ENCODE measurements around the gene TIGD1. TPM values are rescaled to one million over a fixed set of nuclear protein-coding genes. Genes with fewer than 3 reads are reported as not detected.
A peak's percentile ranks its signal among the peaks of the same experiment; 100 is the strongest.

The TIGD1 gene
- total and polyA plus RNA-seq, 3 donors from 2014 or later, result 6.8 to 9.4 (median 9.2) TPM

GRCh38 chr2:232502911-232503808 is 47.2 kb downstream of the TIGD1 start:
- Histone ChIP-seq H3K27ac (peak overlapping the region in 1 of 2 donors; percentile 73), H3K27me3 (no peaks in the 10 kb centered on the region), H3K9me3 (no peaks in the 10 kb centered on the region), H3K4me3 (peak overlapping the region; percentile 56 to 66), H3K36me3 (ENCODE audit: low read depth, missing control alignments) (no peaks in the 10 kb centered on the region), H3K4me1 (peaks cover 22% of the 10 kb centered on the region)
- peak; percentile 60 for DNase-seq
- no peak for TF ChIP-seq POLR2A (IDR thresholded peaks at IDR 0.05)
- no peak for TF ChIP-seq CTCF (IDR thresholded peaks at IDR 0.05)
- 1 to 3% methylated on average over 7 to 74 of the region's 75 CpGs for WGBS, 2 donors
- intact Hi-C loops (cut with DNase I; ENCODE audit: low total_unique reads), result no loop called here

GRCh38 chr2:232502511-232502910 is 47.8 kb downstream of the TIGD1 start:
- Histone ChIP-seq H3K4me3 (peak overlapping the region; percentile 56 to 66), H3K27me3 (no peaks in the 10 kb centered on the region), H3K9me3 (no peaks in the 10 kb centered on the region), H3K4me1 (peaks cover 22% of the 10 kb centered on the region), H3K27ac (no peak overlapping the region), H3K36me3 (ENCODE audit: low read depth, missing control alignments) (no peaks in the 10 kb centered on the region)
- TF ChIP-seq POLR2A (IDR thresholded peaks at IDR 0.05) (no peak), CTCF (IDR thresholded peaks at IDR 0.05) (no peak)
- intact Hi-C loops (cut with DNase I; ENCODE audit: low total_unique reads), result no loop called here
- WGBS, 2 donors, result 2 to 13% methylated on average over 10 to 20 of the region's 21 CpGs
- DNase-seq, result no peak

- Histone ChIP-seq H3K36me3 (ENCODE audit: low read depth, missing control alignments) (no peaks in the 10 kb centered on the region), H3K9me3 (no peaks in the 10 kb centered on the region), H3K4me3 (no peak overlapping the region), H3K4me1 (peaks cover 22% of the 10 kb centered on the region), H3K27me3 (no peaks in the 10 kb centered on the region), H3K27ac (peak overlapping the region in 1 of 2 donors; percentile 36)
- intact Hi-C loops (cut with DNase I; ENCODE audit: low total_unique reads), result no loop called here
- DNase-seq, result no peak
- TF ChIP-seq POLR2A (IDR thresholded peaks at IDR 0.05) (no peak), CTCF (IDR thresholded peaks at IDR 0.05) (no peak)
- WGBS, 2 donors, result 19 to 20% methylated on average over 6 to 10 of the region's 10 CpGs
These were observed 48.5 kb downstream of the TIGD1 start for GRCh38 chr2:232501794-232502390.

GRCh38 chr2:232501331-232501771 is 49.0 kb downstream of the TIGD1 start:
- 50 to 61% methylated on average over 9 of the region's 9 CpGs for WGBS, 2 donors
- no peak overlapping the region for H3K4me3 ChIP-seq
- H3K36me3 ChIP-seq (ENCODE audit: low read depth, missing control alignments), result no peaks in the 10 kb centered on the region
- no peaks in the 10 kb centered on the region for H3K27me3 ChIP-seq
- peak; percentile 43 for DNase-seq
- TF ChIP-seq POLR2A (IDR thresholded peaks at IDR 0.05) (no peak), CTCF (IDR thresholded peaks at IDR 0.05) (no peak)
- peak overlapping the region in 1 of 2 donors; percentile 36 for H3K27ac ChIP-seq
- H3K4me1 ChIP-seq, result peaks cover 22% of the 10 kb centered on the region
- H3K9me3 ChIP-seq, result no peaks in the 10 kb centered on the region
- intact Hi-C loops (cut with DNase I; ENCODE audit: low total_unique reads), result no loop called here
